ENCODE results near the gene TMEM164. TPM values are rescaled to one million over a fixed set of nuclear protein-coding genes. Genes with fewer than 3 reads are reported as not detected.

The TMEM164 gene
- polyA plus RNA-seq, 1 experiment = 7.7 TPM

DNA sequence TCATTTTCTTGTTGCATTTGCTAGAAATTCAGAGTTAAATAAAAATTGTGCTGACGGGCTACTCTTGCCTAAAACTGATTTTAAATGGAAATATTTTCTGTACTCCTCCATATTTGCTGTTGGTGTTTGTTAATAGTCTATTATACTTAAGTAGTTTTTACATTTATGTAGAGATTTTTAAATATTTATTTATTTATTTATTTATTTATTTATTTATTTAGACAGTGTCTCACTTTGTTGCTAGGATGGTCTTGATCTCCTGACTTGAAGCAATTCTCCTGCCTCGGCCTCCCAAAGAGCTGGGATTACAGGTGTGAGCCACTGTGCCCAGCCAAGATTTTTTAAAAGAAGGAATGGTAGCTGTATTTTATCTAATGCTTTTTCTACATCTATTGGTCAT lies 68.1 kb downstream of the TMEM164 start:
- POLR2A ChIA-PET = no interaction called here
- H3K27me3 ChIP-seq (ENCODE audit: control insufficient read depth, insufficient read depth, low read length) = no peaks in the 10 kb centered on the region
- TF ChIP-seq, protein P1, sequence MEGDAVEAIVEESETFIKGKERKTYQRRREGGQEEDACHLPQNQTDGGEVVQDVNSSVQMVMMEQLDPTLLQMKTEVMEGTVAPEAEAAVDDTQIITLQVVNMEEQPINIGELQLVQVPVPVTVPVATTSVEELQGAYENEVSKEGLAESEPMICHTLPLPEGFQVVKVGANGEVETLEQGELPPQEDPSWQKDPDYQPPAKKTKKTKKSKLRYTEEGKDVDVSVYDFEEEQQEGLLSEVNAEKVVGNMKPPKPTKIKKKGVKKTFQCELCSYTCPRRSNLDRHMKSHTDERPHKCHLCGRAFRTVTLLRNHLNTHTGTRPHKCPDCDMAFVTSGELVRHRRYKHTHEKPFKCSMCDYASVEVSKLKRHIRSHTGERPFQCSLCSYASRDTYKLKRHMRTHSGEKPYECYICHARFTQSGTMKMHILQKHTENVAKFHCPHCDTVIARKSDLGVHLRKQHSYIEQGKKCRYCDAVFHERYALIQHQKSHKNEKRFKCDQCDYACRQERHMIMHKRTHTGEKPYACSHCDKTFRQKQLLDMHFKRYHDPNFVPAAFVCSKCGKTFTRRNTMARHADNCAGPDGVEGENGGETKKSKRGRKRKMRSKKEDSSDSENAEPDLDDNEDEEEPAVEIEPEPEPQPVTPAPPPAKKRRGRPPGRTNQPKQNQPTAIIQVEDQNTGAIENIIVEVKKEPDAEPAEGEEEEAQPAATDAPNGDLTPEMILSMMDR (IDR thresholded peaks at IDR 0.05; ENCODE audit: insufficient read depth, low read depth, low read length) = no peak
- no peaks in the 10 kb centered on the region for H3K36me3 ChIP-seq (ENCODE audit: control insufficient read depth, insufficient read depth, low read length)
- CTCF ChIA-PET = no interaction called here
- no peak overlapping the region for H3K4me3 ChIP-seq (ENCODE audit: low read depth, low read length)
- no peak for DNase-seq (ENCODE audit: low read depth)

DNA sequence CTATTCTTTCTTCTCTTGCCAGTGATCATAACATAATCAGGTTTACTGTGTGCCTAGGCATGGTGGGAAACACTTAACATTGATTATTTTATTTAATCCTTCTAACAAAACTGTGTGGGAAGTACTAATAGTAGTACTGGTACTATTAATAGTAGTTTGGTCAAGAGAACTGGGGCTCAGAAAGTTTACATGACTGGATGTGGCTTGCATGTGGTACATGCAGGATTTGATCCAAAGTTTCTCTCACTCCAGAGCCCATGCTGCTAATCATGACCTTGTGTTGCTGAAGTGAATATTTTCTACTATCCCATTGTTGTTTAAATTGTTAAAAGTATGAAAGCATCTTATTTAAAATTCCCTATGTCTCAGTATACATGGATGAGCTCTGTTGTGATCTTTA lies 78.4 kb downstream of the TMEM164 start:
- CTCF ChIA-PET = no interaction called here
- DNase-seq (ENCODE audit: low read depth) = no peak

DNA sequence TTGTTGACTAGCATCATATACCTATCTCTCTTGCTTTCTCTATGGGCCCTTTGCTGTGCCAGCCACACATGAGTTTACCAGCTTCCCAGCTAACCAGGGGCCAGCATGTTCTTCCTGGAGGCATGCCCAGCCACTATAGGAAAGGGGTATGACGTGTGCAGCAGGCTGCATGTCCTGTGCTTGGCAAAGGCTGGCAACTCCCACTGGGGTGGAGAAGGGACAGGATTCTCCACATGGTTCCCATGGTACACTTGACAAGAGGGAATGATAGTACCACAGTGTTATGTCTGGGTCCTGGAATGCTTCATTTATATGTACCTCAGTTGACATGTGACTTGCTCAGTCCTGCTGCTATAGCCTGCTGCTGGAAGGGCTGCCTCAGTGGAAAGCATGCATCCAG lies 78.8 kb downstream of the TMEM164 start:
- TF ChIP-seq, protein P1 (IDR thresholded peaks at IDR 0.05; ENCODE audit: insufficient read depth, low read depth, low read length) = no peak
- POLR2A ChIA-PET = no interaction called here
- CTCF ChIA-PET = no interaction called here
- Histone ChIP-seq H3K4me3 (ENCODE audit: low read depth, low read length) (no peak overlapping the region), H3K27me3 (ENCODE audit: control insufficient read depth, insufficient read depth, low read length) (no peaks in the 10 kb centered on the region), H3K36me3 (ENCODE audit: control insufficient read depth, insufficient read depth, low read length) (no peaks in the 10 kb centered on the region)
- no peak for DNase-seq (ENCODE audit: low read depth)

More for the DNA sequence above, 78.4 kb downstream of the TMEM164 start:
- Histone ChIP-seq H3K4me3 (ENCODE audit: low read depth, low read length) (no peak overlapping the region), H3K36me3 (ENCODE audit: control insufficient read depth, insufficient read depth, low read length) (no peaks in the 10 kb centered on the region), H3K27me3 (ENCODE audit: control insufficient read depth, insufficient read depth, low read length) (no peaks in the 10 kb centered on the region)
- POLR2A ChIA-PET = no interaction called here
- TF ChIP-seq, protein P1 (IDR thresholded peaks at IDR 0.05; ENCODE audit: insufficient read depth, low read depth, low read length) = no peak

DNA sequence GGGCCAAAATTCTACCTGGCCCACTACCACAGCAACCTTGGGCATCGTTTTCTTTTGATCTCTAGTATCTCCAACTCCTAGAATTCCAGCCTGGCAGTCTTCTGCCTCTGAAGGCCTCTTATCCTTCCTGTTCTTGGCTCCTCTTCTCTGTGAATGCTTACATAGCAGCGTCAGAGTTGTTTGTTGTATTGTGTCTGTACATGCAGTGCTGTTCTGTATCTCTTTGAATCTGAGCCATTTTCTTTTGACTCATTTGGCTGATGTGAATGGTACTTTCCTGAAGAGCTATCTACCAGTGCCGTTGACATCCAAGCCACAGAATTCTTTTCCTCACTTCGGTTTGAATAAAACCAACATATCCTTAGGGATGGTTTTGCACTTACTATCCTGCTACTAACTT lies 79.2 kb downstream of the TMEM164 start:
- CTCF ChIA-PET = no interaction called here

DNA sequence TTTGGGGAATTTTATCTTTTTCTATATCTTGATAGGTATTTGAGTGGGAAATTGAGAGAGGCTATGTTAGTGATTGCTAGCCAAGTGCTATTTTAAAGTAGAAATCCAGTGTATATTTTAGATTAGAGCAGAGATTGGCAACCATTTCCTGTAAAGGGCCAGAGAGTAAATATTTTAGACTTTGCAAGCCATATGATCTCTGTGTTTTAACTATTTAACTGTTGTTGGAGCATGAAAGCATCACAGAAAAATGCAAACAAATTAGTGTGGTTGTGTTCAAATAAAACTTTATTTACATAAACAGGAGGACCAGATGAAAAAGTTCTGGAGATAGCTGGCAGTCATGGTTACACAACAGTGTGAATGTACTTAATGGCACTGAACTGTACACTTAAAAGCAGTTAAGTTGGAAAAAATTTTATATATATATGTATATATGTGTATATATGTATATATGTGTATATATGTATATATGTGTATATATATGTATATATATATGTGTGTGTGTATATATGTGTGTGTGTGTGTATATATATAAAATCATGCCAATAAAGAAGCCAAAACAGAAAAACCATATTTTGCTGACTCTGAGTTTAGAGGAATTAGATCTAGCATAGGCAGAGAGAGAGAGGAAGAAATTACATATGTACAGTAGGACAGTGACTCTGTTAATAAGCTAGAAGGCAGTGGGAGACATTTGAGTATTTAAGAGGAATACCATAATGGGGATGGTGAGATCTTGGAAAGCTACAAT lies 83.4 kb downstream of the TMEM164 start:
- H3K4me3 ChIP-seq (ENCODE audit: low read depth, low read length) = no peak overlapping the region
- H3K36me3 ChIP-seq (ENCODE audit: control insufficient read depth, insufficient read depth, low read length) = no peaks in the 10 kb centered on the region
- ChIA-PET POLR2A (no interaction called here), CTCF (interaction anchor here (1.2 kb wide), 1 partner anchor 60 kb away, joined by 3 read pairs; no protein-coding TSS in a partner anchor)
- H3K27me3 ChIP-seq (ENCODE audit: control insufficient read depth, insufficient read depth, low read length) = no peaks in the 10 kb centered on the region
- TF ChIP-seq, protein P1 (IDR thresholded peaks at IDR 0.05; ENCODE audit: insufficient read depth, low read depth, low read length) = no peak
- peak; percentile 9 for DNase-seq (ENCODE audit: low read depth)

More for the DNA sequence above, 79.2 kb downstream of the TMEM164 start:
- H3K27me3 ChIP-seq (ENCODE audit: control insufficient read depth, insufficient read depth, low read length) = no peaks in the 10 kb centered on the region
- no peak overlapping the region for H3K4me3 ChIP-seq (ENCODE audit: low read depth, low read length)
- H3K36me3 ChIP-seq (ENCODE audit: control insufficient read depth, insufficient read depth, low read length) = no peaks in the 10 kb centered on the region
- peak; percentile 32 for DNase-seq (ENCODE audit: low read depth)
- TF ChIP-seq, protein P1 (IDR thresholded peaks at IDR 0.05; ENCODE audit: insufficient read depth, low read depth, low read length) = no peak
- POLR2A ChIA-PET = no interaction called here
